Fibroblast of lung (primary cell): ENCODE measurements around the gene WSCD2.

Source experiments
- CTCF ChIP-seq, 2 donors: IDR thresholded peaks in 1 of 2; conservative IDR thresholded peaks in 1 of 2; 1 replicate in 1 of 2; 2 replicates in 1 of 2; pipeline ENCODE4 v1.5.1; 2011 to 2012; ENCODE audit warnings: low read length in 2 of 2, control low read depth in 1 of 2, inconsistent platforms in 1 of 2, low read depth in 1 of 2, mild to moderate bottlenecking in 1 of 2
- EZH2 ChIP-seq: IDR thresholded peaks from 2 replicates; pipeline ENCODE4 v1.5.1; 2012; ENCODE audit warnings: low read length, control low read depth, mild to moderate bottlenecking; ENCODE audit errors: missing control alignments

- no peak for TF ChIP-seq CTCF (conservative IDR thresholded peaks at IDR 0.05 in 1 of 2, IDR thresholded peaks at IDR 0.05 in 1 of 2; ENCODE audit: low read depth in 1 of 2, low read length in 2 of 2)
- TF ChIP-seq EZH2 = no peak
These were observed 2.6 kb downstream of the WSCD2 start for GRCh38 chr12:108131657-108132126.
